GM21381 (cell line): ENCODE measurements around the gene IL7R.
"Not testable (repeated sequence)": the region's sequence is repeated elsewhere in the genome, so short reads cannot be mapped to it uniquely, and the experiment has no call there.

Experiments used
- ATAC-seq: cut with Tn5 transposase; IDR thresholded peaks from one replicate; pipeline ENCODE4 v1.9.1; 2021; ENCODE audit warnings: mild to moderate bottlenecking, moderate library complexity; ENCODE audit not compliant: unreplicated experiment

Gene IL7R

DNA sequence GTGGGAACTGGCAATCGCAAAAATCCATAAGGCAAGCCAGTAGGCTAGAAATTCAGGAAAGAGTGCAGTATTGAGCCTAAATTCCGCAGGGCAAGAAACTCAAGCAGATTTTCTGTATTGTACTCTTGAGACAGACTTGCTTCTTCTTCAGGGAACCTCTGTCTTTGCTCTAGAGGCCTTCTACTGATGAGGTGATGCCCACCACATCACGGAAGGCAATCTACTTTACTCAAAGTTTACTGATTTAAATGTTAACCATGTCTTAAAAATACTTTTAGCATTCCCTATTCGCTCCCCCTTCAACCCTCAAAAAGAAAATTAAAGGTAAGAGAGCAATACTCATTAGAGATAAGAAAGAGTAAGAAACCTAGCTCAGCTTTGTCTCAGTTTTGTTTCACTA, 11.3 kb downstream of the IL7R start:
- no peak for ATAC-seq

DNA sequence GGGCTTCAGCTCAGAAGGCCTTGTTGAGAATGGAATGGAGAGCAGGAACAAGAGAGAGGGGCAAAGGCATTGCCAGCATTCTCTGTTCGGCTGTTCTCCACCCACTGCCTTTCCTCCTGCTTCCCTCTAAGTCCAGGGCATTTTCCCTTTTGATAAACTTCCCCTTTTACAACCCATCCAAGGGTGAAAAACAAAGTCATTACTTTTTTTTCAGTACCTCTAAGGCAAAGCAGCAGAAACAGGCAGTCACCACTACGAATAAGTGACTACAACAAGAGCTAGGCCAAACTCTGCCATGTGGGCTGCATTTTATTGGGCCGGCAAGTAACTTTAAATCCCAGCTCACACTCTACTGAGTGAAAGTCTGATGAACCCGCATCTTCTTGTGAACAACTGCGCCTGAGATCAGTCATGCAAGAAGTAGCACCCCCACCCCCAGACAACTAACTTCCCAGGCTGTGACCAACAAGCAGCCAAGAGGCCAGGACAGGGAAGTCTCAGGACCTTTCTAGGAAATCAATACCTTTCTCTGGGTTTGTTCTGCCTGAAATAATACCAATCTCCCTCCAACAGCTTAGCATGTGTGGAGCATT, 13.1 kb downstream of the IL7R start:
- ATAC-seq, result no peak

DNA sequence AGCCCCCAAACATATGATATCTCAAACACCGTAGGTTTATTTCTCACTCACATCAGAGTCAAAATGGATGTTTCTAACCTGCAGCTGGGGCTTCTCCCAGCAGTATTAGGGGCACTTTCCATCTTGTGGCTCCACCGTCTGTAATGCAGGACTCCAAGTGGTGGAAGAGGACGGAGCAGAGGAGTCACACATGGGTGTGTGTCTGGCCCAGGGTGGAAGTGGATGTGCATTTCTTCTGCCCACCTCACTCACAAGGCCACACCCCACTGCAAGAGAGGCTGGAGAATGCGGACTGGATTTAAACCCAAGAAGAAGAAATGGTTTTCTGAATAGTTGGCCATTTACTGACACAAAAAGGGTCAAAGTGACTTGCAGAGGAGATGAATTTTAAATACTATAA, 13.9 kb downstream of the IL7R start:
- no peak for ATAC-seq

DNA sequence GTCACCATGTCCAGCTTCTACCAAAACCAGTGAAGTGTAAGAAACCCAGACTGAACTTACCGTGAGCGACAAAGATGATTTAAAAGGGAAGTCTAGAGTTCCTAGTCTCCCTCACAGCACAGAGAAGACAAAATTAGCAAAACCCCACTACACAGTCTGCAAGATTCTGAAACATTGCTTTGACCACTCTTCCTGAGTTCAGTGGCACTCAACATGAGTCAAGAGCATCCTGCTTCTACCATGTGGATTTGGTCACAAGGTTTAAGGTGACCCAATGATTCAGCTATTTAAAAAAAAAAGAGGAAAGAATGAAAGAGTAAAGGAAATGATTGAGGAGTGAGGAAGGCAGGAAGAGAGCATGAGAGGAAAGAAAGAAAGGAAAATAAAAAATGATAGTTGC, 19.8 kb downstream of the IL7R start:
- ATAC-seq, result no peak

DNA sequence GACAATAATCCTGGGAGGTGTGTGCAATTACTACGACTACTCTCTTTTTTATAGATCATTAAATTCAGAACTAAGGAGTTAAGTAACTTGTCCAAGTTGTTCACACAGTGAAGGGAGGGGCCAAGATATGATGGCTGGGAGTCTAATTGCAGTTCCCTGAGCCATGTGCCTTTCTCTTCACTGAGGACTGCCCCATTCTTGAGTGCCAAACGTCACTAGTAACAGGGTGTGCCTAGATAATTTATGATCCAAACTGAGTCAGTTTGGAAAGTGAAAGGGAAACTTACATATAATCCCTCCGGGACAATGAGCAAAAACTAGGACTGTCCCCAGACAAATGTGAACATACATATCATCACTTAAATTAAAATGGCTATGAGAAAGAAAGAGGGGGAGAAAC, 20.2 kb downstream of the IL7R start:
- no peak for ATAC-seq

DNA sequence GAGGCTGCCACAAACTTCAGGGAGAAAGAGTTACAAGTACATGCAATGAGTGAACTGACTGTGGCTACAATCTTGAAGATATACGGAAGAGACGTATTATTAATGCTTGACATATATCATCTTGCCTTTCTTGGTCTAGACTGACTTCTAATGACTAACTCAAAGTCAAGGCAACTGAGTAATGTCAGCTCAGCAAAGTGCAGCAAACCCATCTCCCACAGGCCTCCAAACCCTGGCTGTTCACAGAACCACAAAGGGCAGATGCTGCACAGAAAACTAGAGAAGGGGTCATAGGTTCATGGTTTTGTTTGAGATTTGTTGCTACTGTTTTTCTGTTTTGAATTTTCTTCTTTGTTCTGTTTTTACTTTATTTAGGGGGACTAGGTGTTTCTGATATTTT, 21.0 kb downstream of the IL7R start:
- ATAC-seq, result no peak

DNA sequence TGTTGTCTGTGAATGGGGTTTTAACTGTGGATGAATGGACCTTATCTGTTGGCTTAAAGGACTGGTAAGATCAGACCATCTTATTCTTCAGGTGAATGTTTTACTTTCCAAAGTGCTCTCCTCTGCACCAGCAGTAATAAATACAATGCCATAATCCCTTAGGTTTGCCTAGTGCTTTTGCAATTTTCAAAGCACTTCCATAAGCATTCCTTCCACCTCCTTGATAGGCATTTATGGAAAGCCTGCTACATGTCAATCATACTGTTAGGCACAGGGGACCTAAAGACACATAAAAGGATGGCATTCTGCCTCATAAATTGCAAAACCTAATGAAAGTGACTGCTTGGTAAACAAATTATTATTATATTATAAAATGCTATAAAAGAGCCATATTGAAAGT, 21.4 kb downstream of the IL7R start:
- ATAC-seq, result no peak

DNA sequence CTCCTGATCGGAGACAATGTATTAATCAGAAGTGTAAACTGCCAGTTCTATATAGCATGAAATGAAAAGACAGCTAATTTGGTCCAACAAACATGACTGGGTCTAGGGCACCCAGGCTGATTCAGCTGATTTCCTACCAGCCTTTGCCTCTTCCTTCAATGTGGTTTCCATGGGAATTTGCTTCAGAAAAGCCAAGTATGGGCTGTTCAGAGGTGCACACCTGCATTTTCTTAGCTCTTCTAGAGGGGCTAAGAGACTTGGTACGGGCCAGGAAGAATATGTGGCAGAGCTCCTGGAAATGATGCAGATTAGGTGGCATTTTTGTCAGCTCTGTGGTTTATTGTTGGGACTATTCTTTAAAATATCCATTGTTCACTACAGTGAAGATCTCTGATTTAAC, 22.4 kb downstream of the IL7R start:
- ATAC-seq, result no peak

DNA sequence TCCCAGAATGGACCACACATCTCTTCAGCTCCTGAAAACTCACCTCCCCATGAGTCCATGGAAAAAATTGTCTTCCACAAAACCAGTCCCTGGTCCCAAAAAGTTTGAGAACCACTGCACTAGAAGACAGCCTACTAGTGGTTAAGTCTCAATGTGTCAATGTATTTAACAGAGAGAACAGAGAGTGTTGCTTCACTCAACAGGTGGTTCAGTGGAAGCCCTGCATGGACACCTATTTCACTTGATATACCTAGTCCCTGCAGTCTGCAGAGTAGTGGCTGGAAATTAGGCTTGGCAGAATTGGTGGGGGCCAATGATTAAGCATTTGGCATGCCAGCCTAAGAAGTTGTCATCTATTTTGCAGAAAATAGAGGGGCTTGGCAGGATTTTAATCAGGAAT, 23.0 kb downstream of the IL7R start:
- ATAC-seq, result no peak

DNA sequence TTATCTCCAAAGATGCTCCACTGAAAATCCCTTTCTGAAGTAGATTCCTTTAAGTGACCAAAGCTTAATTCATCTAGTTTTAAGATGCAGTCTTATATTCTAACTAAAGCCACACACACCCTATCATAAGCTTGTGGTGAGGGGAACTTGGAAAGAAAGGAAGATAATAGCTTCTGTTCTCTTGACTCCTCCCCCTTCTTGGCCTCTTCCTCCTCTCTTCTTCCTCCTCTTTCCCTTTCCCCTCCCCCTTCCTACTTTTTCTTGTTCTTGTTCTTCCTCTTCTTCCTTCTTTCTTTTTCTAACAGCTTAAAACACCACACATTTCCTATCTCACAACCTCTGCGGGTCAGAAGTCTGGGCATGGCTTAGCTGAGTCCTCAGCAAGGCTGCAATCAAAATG, 23.5 kb downstream of the IL7R start:
- no peak for ATAC-seq

DNA sequence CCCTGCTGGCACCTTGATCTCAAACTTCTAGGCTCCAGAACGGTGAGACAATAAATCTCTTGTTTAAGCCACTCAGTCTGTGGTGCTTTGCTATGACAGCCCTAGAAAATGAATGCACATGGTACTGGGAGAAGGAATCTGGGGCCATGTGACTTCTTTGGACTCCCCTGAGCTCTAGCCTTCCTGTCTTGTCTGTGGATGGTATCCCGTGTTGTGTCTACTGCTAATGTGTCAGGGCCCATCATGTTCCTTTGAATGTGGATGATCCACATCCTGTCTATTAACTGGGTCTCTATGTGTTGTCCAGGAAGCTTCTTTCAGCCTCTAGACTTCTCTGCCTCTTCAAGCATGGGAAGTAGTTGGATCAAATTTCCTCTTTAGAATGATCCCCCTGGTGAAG, 25.1 kb downstream of the IL7R start:
- ATAC-seq, result no peak

DNA sequence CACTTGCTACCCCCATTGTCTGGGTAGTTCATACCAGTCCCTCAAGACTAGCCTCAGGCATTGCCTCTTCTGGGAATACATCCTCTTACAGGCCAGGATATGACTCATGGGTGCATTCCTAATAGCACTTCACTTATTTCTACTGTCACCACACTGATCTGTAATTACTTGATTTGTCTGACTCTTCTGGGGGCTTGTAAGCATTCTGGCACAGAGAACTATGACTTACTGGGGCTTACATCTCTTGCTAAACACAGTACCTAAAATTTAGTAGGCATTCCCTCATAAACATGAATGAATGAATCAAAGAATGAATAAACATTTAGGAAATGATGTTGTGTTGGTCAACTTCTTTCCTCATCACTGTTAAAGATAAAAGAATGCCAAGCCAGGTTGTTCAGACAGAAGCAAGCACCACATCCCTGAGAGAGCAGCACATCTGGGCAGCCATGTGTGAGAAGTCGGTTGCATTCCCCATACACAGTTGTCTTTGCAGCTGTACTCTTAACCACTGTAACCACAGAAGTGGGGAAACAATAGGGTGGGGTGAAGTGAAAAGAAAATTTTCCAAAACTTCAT, 27.6 kb downstream of the IL7R start:
- no peak for ATAC-seq

DNA sequence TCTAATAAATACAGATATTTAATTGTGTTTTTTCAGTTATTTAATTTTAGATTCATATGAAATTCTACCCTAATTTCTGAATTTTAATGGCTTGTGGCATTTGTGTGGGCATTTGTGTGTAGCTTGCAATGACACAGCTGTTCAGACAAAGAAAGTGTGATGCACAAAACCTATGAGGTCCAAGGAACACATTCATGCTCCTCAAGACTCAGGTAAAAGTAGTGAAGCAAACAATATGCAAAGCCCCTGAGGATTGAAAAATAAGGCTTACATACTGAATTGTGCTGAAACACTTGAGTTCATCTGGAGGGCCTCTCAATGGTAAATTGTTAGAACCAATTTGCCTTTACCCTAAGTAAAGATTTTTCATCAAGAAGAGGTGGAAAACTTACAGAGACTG, 28.1 kb downstream of the IL7R start:
- no peak for ATAC-seq

DNA sequence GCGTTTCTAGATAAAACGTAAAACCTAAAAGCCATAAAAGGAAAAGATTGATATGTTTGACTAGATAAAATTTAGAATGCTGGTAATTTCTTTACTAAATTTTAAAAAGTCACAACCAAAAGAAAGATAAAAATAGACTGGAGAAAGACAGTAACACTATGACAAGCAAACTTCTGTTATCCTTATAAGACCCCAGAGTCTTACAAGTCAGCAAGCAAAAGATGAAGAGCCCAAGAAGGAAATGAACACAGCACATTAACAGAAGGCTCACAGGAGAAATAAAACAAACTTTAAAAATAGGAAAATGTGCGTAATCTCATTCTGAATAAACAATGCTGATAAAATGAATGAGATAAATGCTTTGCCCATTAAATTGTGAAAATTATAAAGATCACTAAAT, 29.7 kb downstream of the IL7R start:
- ATAC-seq, result no peak

DNA sequence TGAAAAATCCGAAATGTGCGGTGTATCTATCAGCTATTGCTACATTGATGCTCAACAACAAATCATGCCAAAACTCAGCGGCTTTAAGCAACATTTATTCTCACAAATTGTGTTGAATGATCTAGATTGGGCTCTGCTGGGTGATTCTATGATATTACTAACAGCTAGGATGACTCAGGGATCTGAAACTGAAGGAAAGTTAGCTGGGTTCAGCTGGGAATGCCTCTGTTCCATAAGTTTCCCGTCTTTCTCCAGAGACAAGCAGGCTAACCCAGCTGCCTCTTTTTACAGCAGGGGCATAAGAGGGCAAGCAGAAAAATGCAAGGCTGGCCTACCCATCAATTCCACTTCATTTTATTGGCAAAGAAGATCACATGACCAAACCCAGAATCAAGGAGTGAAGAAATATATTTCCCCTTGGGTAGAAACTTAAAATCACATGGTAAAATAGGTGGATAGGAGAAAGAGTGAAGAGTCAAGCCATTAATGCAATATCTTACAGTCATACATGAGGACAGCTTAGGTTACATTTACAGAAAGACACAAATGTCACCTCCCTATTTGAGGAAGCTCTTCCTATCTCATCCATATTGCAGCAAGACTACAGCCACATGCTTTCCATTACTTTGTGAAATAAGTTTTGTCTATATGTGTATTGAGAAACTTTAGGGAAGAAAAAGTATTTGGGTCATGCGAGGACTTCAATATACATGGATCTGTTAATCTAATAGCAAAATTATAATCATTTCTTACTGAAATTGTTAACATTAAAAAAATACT, 30.8 kb downstream of the IL7R start:
- ATAC-seq, result no peak

DNA sequence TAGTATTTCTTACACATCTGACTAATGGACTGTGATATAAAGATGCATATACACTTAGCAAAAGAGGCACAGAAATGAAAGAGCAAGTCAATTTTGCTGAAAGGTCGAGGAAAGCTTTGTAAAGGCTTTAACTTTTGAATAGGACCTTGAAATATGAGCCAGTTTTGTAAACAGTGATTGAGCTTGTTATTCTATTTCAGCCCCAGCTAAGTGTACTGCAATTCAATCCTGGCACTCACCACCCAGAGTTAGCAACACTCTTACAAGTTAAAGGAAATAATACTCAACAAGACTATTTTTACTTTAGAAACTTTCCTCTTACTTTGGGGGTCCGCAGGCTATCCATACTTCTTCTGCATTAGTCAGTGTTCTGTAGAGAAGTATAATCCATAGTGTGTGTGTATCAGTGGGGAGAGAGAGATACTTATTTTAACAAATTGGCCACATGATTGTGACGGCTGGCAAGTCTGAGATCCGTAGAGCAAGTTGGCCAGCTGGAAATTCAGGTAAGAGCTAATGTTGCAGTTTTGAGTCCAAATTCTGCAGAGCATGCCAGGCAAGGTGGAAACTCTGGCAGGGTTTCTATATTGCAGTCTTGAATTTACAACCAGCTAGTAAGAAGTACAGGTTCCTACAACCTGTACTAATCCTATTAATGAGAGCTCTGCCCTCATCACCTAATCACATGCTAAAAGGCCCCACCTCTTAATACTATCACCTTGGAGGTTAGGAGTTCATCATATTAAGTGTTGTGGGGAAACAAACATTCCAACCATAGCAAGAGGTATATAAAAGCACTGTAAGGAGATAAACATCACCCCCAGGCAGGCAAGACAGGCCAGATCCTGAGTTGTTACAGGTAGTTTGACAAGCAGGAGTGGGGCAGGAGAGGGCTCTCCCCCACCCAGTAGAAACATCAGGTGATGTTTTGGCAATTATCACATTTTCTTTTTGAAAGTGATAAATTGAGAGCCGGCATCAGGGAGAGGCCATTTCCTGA, 33.6 kb downstream of the IL7R start:
- no peak for ATAC-seq

DNA sequence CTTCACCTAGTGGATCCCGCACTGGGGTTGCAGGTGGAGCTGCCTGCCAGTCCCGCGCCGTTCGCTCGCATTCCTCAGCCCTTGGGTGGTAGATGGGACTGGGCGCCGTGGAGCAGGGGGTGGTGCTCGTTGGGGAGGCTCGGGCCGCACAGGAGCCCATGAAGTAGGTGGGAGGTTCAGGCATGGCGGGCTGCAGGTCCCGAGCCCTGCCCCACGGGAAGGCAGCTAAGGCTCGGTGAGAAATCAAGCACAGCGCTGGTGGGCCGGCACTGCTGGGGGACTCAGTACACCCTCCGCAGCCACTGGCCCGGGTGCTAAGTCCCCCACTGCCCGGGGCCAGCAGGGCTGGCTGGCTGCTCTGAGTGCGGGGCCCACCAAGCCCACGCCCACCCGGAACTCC, 36.1 kb downstream of the IL7R start:
- not testable (repeated sequence) for ATAC-seq

DNA sequence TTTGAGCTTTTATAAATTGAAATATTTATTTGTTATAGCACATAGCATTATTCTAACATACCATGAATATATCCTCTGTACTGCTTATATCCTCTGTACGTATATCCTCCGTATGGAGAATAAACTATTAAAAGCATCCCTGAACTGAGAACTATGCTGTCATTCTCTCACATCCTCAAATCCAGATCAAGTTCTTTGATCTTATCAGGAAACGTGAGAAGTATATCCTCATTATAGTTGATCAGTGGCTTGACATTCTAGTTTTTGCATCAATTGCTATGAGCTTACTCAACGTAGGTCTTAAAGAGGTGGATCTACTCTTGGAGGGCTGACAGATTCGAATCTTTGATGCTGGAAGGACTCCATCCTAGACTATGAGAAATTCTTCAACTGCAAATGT, 37.4 kb downstream of the IL7R start:
- ATAC-seq, result no peak

DNA sequence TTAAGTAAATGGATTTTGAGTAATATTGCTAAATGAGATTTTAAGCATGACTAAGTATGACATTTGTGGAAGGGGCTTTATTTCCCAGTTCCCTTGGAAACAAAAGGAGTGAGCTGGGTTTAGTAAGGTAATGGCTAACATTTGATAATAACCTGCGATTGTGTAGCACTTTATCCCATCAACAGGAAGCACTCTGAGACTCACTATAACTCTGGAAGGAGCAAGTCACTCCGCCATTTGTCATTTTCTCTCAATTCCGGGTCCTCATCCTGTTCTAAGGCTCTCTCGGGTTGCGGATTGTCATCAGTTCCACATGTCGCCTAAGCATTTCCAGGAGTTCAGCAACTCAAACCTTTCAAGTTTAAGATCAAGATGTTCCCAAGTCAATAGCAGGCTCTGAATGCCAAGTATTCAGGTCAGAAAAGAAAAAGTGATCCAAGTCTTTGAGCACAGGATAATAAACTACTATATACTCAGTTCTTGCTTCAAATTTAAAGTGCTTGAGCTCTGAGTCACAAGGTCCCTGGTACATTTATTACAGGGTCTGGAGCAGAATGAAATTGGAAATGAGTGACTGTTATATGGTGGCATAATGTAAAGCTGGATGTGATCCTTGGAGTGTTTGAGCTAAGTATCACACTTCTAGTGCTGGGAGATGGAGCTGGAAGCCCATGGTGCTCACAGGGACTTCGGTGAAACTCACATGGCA, 42.4 kb downstream of the IL7R start:
- no peak for ATAC-seq

DNA sequence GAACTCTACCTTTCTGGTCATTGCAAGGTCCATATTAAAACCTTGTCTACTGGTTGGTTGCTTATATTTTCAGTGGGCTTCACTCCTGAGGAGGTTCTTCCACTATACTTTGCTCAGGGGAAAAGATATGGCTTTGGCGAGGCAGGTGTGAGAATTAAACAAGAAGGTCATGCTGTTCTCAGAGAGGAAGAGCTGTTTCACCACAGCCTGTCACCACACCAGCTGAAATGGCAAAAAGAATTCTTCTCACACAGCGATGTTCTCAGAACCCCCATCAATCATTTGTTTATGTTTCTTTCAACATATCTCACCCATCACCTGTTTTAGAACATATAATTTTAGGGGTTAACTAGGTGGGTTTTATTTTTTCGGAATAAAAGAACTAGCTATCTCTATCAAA, 43.1 kb downstream of the IL7R start:
- no peak for ATAC-seq
